Psoas muscle (tissue), 8 donors: Measurements from ENCODE around the gene GK. TPM values are rescaled to one million over a fixed set of nuclear protein-coding genes. Genes with fewer than 3 reads are reported as not detected.

Experiments
- ATAC-seq, 4 donors: fragments of 200-7000 bp; cut with Tn5 transposase; one replicate each; pipeline ENCODE4 v1.9.1; 2020; ENCODE audit warnings: moderate library complexity in 3 of 4, mild to moderate bottlenecking in 2 of 4
- DNase-seq, 2 donors: peaks; one replicate each; pipeline ENCODE4 v3.0.0-alpha.2; 2020
- H3K27ac ChIP-seq: fragments of 200-600 bp; one replicate; pipeline ENCODE4 v1.8.0; 2022
- H3K27me3 ChIP-seq, 3 donors: fragments of 200-600 bp in 1 of 3; one replicate each; pipeline versions ENCODE4 v1.6.1 to v1.8.0; 2013 to 2022; ENCODE audit warnings: low read length in 2 of 3, mild to moderate bottlenecking in 2 of 3, moderate library complexity in 1 of 3; ENCODE audit not compliant: insufficient read depth in 3 of 3
- H3K36me3 ChIP-seq, 2 donors: fragments of 200-600 bp in 1 of 2; one replicate each; pipeline versions ENCODE4 v1.6.1 to v1.8.0; 2013 to 2022; ENCODE audit warnings: low read depth in 1 of 2, mild to moderate bottlenecking in 1 of 2, moderate library complexity in 1 of 2; ENCODE audit not compliant: insufficient read depth in 1 of 2
- H3K4me1 ChIP-seq: fragments of 200-600 bp; one replicate; pipeline ENCODE4 v1.8.0; 2022
- H3K4me3 ChIP-seq: fragments of 200-600 bp; one replicate; pipeline ENCODE4 v1.8.0; 2022; ENCODE audit warnings: mild to moderate bottlenecking
- H3K9me3 ChIP-seq: fragments of 200-600 bp; one replicate; pipeline ENCODE4 v1.8.0; 2022
- CTCF ChIP-seq: fragments of 200-600 bp; IDR thresholded peaks from one replicate; pipeline ENCODE4 v1.8.0; 2022; ENCODE audit warnings: antibody characterized with exemption
- WGBS, 3 donors: extraction: QIAGEN DNeasy Blood & Tissue Kit; methylation state at CpG; one replicate each; pipeline versions ENCODE4 v1.1.6 to v1.1.7; 2013; 5-methylcytosine and 5-hydroxymethylcytosine counted together
- intact Hi-C, 2 donors: fragments of 100-400 bp; cut with DNase I; formaldehyde crosslinking; loops; one replicate each; pipeline versions ENCODE4 v1.11.0 to v1.14.2; 2022
- polyA plus RNA-seq, 3 donors: library from polyadenylated mRNA; stranded (reverse); fragments of 200-250 nt; gene quantifications; one replicate each; pipeline ENCODE4 v1.2.3, GENCODE V29; 2013
- total RNA-seq, 4 donors: library from RNA; stranded (reverse); fragmentation: NEBNext Ultra II Directional in 2 of 4; extraction: Animal tissue kit (Norgen Biotek cat#: 25700) in 2 of 4; gene quantifications; one replicate each; pipeline versions ENCODE4 v1.2.1 to v1.2.4, GENCODE V29; 2021 to 2023
- donor health status: healthy with polysubstance abuse.
- donor health status: DM: no; HTN: no; CAD: no; lungs with moderate emphysema.
- donor health status: Bipolar disorder and iron deficiency.
- donor health status: healthy.
- donor health status: DM: yes; HTN: yes; CAD: no.
- donor health status: DM: no; HTN: no; CAD: no.
- donor health status: DM: no; HTN: no; CAD: no.
- donor health status: DM: yes; HTN: yes; CAD: no.

The GK gene
- total and polyA plus RNA-seq, 7 donors, result 1.1 to 5.2 (median 4.2) TPM

DNA sequence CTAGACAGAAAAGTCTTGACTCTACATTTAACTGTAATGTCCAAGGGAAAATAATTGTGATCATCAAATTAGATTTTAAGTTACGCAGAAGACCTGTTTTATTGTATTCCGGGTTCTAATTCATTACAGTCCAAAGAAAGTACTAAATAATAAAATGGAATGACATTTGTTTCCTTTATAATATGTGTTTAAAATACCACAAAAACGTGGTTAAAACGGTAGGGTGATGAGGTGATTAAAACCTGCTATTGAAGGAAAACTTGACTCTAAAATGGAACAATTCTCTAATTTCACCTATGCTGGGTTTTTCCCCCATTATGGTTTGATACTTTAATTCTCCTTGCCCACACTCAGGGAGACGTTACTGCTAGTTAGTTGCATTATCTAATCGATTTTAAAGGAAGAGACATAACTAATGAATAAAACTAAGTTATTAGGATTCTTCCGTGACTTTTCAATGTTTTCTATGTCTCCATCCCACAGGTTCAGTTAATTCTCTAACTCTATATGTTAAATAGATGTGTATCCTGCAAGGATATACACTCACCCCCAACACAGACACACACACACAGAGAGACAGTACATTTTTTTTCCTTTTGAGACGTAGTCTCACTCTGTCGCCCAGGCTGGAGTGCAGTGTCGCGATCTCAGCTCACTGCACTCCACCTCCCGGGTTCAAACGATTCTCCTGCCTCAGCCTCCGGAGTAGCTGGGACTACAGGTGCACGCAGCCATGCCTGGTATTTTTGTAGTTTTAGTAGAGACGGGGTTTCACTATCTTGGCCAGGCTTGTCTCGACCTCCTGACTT, 80.8 kb downstream of the GK start:
- ATAC-seq, result no peak
- no peak for TF ChIP-seq CTCF
- Histone ChIP-seq H3K27me3 (no peaks in the 10 kb centered on the region), H3K9me3 (no peaks in the 10 kb centered on the region), H3K4me1 (no peaks in the 10 kb centered on the region), H3K4me3 (no peak overlapping the region), H3K36me3 (no peaks in the 10 kb centered on the region), H3K27ac (no peak overlapping the region)
- DNase-seq, result no peak
- intact Hi-C loops, result no loop called here
- 70 to 82% (median 78%) methylated on average over 17 of the region's 17 CpGs for WGBS, 3 donors

DNA sequence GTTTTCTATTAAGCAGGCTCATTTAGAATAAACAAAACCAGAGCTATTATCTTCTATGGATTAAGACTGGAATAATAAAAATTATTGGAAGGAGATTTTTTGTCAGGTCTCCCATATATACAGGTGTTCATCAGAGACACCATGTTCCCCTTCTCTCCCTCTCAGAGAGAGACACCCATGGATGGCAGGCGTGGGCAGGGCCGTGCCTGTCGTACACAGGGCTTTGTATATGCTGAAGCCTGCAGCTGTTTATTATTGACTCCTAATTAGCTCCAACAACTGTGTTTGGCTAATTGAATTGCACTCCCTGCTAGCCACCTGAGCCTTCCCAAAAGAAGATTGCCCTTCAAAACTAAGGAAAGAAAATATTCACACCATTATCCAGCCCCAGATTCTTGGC, 81.6 kb downstream of the GK start:
- Histone ChIP-seq H3K27me3 (no peaks in the 10 kb centered on the region), H3K9me3 (no peaks in the 10 kb centered on the region), H3K36me3 (no peaks in the 10 kb centered on the region), H3K4me3 (no peak overlapping the region), H3K27ac (no peak overlapping the region), H3K4me1 (no peaks in the 10 kb centered on the region)
- 52 to 66% (median 65%) methylated on average over 3 of the region's 3 CpGs for WGBS, 3 donors
- TF ChIP-seq CTCF, result no peak
- intact Hi-C loops, result no loop called here
- DNase-seq (no peak), ATAC-seq (no peak)

DNA sequence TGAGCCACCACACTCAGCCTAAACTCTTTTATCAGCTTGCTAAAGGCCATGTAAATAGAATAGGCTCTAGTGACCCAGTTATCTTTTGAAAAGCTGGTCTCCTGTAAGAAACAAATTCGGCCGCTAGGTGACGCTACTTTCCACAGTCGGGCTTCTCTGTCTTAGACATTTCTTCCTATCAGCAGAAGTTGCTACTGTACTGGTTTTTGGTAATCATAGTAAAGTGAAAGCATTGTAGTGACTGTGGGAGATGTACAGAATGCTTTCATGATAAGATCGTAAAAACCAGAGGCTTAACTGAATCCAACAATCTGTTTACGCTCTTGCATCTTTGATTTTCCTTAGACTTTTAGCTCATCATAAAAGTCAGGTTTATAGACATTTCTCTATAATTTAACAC, 82.6 kb downstream of the GK start:
- TF ChIP-seq CTCF, result peak; percentile 42
- intact Hi-C loops, result no loop called here
- DNase-seq (peak in 1 of 2 donors; percentile 22), ATAC-seq (no peak)
- no peaks in the 10 kb centered on the region for H3K4me1 ChIP-seq
- H3K4me3 ChIP-seq, result no peak overlapping the region
- no peaks in the 10 kb centered on the region for H3K27me3 ChIP-seq
- WGBS, 3 donors, result 17 to 21% (median 19%) methylated on average over 6 of the region's 6 CpGs
- H3K27ac ChIP-seq, result no peak overlapping the region
- no peaks in the 10 kb centered on the region for H3K9me3 ChIP-seq
- no peaks in the 10 kb centered on the region for H3K36me3 ChIP-seq

GRCh38 chrX:30741545-30741944, 88.3 kb downstream of the GK start:
- no peak for ATAC-seq
- intact Hi-C loops, result loop anchor here in 1 of 2 donors (5.0 kb wide), 1 partner anchor 536 kb away; no protein-coding TSS in a partner anchor
- H3K27me3 ChIP-seq, result peaks cover 0 to 6% (median 0%) of the 10 kb centered on the region in 3 donors
- no peak overlapping the region for H3K27ac ChIP-seq
- H3K36me3 ChIP-seq, result no peaks in the 10 kb centered on the region
- no peak for TF ChIP-seq CTCF
- no peak overlapping the region for H3K4me3 ChIP-seq
- H3K9me3 ChIP-seq, result no peaks in the 10 kb centered on the region
- DNase-seq, result no peak
- no peaks in the 10 kb centered on the region for H3K4me1 ChIP-seq
- 63 to 67% (median 65%) methylated on average over 3 of the region's 3 CpGs for WGBS, 3 donors
